GOT3 (cell line): Measurements from ENCODE around the gene HLA-DRB1.
"Not testable (repeated sequence)": the region's sequence is repeated elsewhere in the genome, so short reads cannot be mapped to it uniquely, and the experiment has no call there.

Experiments
- DNase-seq: peaks from one replicate; lab custom pipeline; 2025; ENCODE audit warnings: mixed read lengths; lab: John Stamatoyannopoulos, UW

HLA-DRB1 gene

DNA sequence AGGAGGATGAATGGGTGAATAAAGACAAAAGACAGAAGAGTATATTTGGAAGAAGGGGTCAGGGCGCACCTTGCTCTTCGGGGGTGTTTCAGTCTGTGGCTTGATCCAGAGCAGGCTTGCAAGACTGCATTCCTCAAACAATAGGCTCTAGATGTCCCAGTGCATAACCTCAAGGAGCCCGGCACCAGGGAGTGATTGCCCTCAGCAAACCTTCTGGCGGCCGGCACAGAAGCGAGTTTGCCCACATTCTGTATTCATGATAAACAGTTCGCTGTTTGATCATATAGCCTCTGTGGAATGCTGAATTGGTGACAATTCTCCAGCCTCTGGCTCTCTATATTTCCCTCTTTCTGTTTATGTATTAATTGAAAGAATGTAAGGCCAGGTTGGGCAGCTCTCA lies 29.9 kb downstream of the HLA-DRB1 start:
- no peak for DNase-seq

DNA sequence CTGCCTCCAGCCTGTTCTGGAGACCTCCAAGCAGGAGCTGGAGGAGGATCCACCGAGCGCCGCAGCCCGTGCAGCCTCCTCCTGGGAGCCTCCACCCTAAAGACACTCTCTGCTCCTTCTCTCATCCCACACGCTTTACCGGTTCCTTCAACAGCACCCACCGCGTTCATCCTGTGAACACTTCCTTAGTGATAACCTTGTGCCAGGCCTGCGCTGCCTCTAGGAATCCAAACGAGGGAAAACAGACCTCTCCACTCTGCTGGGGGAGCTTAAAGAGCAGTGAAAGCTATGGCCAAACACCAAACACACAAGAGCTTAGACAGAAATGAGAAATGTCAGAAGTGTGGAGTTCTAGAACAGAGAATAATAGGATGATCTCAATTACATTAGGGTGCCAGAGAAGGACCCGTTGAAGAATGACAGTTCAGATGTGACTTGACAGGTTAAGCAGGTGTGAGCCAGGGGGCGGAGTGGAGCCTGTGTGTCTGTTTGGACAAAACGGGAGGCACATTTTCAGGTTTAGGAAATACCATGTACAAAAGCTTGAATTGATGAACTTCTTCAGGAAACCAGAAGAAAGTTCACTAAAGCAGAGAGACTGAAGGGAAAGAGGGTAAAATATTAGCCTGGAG lies 31.1 kb downstream of the HLA-DRB1 start:
- DNase-seq: no peak

DNA sequence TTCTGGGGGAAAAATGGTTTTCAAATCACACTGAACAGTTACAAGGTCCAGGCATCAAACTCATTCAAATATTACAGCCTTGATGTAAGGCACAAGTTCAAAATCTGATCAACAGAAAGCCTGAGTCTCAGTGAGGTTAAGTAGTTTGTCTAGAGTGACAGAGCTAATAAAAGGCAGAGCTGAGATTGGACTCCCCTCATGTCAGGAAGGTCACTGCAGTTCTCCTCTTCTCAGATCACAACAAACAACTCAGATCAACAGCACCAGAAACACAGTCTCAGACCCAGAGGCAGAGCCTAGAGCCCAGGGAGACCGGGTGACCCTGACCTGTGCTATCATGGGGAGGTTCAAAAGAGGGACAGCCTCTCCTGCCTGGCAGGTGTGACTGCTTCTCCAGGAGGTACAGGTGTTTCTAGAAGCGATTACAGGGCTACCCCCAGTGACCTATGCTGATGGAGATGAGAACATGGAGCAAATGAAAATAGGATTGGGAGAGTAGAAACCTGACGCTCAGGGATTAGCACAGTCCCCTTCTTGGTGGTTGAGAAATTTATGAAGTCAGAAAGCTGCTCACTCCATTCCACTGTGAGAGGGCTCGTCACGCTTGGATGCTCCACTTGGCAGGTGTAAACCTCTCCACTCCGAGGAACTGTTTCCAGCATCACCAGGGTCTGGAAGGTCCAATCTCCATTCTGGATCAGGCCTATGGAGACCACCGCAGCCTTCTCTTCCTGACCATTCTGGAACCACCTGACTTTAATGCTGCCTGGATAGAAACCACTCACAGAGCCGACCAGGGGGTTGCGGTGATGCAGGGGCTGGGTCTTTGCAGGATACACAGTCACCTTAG lies 35.3 kb downstream of the HLA-DRB1 start:
- DNase-seq: no peak

DNA sequence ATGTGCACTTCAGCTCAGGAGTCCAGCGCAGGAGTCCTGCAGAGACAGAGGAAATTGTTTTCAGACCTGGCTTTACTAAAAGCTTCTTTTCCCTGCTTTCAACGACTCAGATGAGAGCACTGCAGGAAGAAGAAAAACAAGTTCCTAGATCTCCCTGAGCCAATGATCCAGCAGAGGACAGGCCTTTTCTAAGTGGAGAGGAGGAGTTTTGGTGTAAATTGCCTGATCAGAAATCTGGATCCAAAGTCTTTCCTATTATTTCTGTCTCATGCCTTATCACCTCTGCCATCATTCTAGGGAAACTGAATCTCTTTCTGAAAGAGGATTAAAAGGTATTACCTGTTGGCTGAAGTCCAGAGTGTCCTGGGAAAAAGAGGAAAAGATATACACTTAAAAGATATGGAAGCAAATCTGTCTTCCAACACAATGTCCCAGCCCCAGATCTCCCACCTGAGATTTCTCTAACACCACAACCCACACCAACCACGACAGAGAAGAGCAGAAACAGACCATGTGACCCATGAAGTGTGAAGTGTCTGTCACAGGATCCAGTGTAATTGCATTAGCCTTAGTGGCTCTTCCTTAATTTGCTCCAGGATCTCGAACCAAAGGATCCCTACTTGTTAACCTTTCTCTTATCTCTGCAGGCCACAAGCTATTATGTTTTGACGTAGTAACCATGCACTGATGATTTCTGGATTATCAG lies 36.5 kb downstream of the HLA-DRB1 start:
- DNase-seq: no peak

DNA sequence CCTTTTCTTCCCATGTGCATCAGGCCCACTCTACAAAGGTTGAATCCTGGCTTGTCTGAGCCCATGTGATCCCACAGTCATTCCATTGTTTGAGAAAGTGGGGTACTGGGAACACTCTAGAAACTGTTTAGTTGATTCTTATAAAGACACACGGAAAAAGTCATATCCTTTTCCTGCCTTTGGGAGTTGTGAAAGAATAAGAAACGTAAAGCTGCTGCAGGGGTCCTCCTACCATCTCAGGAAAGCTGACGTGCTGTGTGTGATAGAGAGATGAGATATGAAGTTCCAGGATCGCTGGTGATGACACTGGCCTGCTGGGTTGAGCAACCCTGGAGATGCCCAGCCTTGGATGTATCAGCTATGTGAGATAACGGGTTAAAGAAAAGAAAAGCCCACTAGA lies 38.2 kb downstream of the HLA-DRB1 start:
- no peak for DNase-seq

DNA sequence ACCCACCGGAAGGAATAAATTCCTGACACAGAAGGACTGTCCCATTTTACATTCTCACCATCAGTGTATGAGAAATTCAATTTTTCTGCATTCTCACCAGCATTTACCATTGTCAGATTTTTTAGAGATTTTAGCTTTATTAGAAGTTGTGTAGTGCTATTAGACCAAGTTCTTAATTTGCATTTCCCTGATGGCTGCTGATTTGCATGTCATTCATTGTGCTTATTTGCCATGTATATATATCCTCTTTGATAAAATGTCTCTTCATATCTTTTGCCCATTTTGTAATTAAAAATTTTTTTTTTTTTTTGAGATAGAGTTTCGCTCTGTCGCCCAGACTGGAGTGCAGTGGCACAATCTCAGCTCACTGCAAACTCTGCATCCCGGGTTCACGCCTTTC lies 49.8 kb downstream of the HLA-DRB1 start:
- no peak for DNase-seq

DNA sequence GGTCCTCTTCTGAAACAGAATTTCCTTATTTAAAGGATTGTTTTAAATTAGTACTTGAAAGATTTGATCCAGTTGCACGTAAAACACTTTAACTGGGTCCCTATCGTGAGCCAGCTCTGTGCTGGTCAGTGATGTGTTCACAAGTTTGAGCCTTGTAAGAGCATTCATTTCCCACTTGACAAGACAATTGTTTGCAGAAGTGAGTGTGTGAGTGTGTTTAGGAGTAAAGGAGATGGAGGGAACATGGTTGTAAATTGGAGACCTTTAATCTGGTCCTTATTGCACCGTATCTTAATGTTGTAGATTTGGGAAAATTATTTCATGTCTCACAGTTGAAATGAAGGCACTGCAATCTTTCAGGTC lies 59.2 kb downstream of the HLA-DRB1 start:
- not testable (repeated sequence) for DNase-seq

DNA sequence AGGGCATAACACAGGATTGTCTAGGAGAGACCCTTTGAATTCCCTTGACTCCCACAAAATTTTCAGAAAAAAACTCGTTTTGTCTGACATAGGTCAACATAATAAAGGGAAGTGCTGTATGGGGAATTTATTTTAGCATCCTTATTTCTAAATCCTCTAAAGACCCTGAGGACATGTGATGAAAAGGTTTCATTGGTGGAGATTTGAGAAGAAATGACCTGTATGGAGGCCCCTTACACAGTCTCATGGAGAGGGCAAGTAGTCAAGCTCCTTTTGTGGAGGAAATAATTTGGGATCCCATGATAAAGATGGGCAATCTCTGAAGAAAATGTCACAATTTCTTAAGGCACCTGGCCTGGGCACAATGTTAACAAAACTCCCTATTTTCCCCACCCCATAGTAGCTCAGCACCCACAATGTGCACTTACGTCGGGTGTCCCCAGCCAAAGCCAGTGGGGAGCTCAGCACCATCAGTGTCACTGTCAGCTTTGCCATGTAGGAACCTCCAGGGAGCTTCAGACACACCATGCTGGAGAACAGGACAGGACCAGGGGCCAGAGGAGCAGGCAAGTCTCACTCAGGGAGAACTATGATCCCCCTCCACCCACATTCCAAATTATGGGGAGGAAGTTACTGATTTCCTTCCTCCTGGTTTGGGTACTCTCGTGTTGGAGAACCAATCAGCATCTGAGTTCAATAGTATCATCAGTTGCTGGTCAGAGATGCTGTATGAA lies 59.8 kb downstream of the HLA-DRB1 start, which contains the start of gene HLA-DRB5:
Gene HLA-DRB5 (minus strand): TSS at position 591 of the 734 bp plus-strand sequence. CDS start 63 bp downstream, at position 528.
- no peak for DNase-seq
